Activated T-helper 9 cell treated with anti-CD3 and anti-CD28 coated beads, Interleukin-2, amount 50 U/mL, for 16 hours (primary cell): ENCODE results near the gene UNKL.
"Not testable (repeated sequence)": the region's sequence is repeated elsewhere in the genome, so short reads cannot be mapped to it uniquely, and the experiment has no call there.

Experiments used
- DNase-seq: peaks from one replicate; pipeline ENCODE4 v3.0.0-alpha.2; 2020; ENCODE audit warnings: low read depth

The UNKL gene

GRCh38 chr16:1445518-1446203 lies 31.2 kb upstream of the UNKL start:
- DNase-seq, result no peak

GRCh38 chr16:1444730-1445517 lies 30.4 kb upstream of the UNKL start:
- no peak for DNase-seq

- no peak for DNase-seq
Measured at GRCh38 chr16:1443980-1444729, 29.7 kb upstream of the UNKL start, which contains the start of gene CCDC154. Gene CCDC154 (minus strand): TSS chr16:1444556. CDS start chr16:1444322, 234 bp downstream.

GRCh38 chr16:1443403-1443973 lies 29.0 kb upstream of the UNKL start:
- no peak for DNase-seq

- DNase-seq, result no peak
Measured at GRCh38 chr16:1442697-1443096, 28.2 kb upstream of the UNKL start.

GRCh38 chr16:1441391-1441829 lies 26.9 kb upstream of the UNKL start:
- no peak for DNase-seq

- not testable (repeated sequence) for DNase-seq
Measured at GRCh38 chr16:1439699-1440074, 25.2 kb upstream of the UNKL start.

GRCh38 chr16:1439058-1439698 lies 24.7 kb upstream of the UNKL start:
- DNase-seq, result no peak

- no peak for DNase-seq
Measured at GRCh38 chr16:1438229-1439057, 23.9 kb upstream of the UNKL start.

- no peak for DNase-seq
Measured at GRCh38 chr16:1437606-1438005, 23.1 kb upstream of the UNKL start.

- DNase-seq, result no peak
Measured at GRCh38 chr16:1436731-1437355, 22.3 kb upstream of the UNKL start.

GRCh38 chr16:1435921-1436697 lies 21.6 kb upstream of the UNKL start:
- no peak for DNase-seq

- DNase-seq, result no peak
Measured at GRCh38 chr16:1434644-1435592, 20.4 kb upstream of the UNKL start.

- DNase-seq, result no peak
Measured at GRCh38 chr16:1433756-1434155, 19.3 kb upstream of the UNKL start.

- DNase-seq, result no peak
Measured at GRCh38 chr16:1433263-1433560, 18.7 kb upstream of the UNKL start.

GRCh38 chr16:1432388-1433262 lies 18.1 kb upstream of the UNKL start:
- no peak for DNase-seq

- DNase-seq, result no peak
Measured at GRCh38 chr16:1431497-1432270, 17.2 kb upstream of the UNKL start.
